GM21737 (cell line): ENCODE data around the gene MFN2.
A peak's percentile ranks its signal among the peaks of the same experiment; 100 is the strongest.

Experiments used
- ATAC-seq: cut with Tn5 transposase; IDR thresholded peaks from one replicate; pipeline ENCODE4 v1.9.1; 2021; ENCODE audit warnings: mild to moderate bottlenecking, moderate library complexity; ENCODE audit not compliant: unreplicated experiment

Gene MFN2

DNA sequence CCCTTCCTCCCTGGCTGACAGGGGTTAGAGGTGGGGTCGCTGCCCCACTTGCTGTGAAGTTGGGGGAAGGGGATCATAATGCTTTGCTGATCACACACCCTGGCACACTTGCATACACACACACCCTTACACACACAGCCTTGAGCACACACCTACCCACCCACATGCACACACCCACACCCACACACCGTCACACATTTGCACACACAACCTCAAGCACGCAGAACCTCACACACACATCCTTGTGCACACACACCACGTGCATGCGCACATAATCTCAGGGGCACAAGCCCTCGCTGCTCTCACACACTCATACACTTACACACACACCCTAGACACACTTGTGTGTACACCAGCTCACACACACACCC is 66.5 kb downstream of the MFN2 start:
- no peak for ATAC-seq

DNA sequence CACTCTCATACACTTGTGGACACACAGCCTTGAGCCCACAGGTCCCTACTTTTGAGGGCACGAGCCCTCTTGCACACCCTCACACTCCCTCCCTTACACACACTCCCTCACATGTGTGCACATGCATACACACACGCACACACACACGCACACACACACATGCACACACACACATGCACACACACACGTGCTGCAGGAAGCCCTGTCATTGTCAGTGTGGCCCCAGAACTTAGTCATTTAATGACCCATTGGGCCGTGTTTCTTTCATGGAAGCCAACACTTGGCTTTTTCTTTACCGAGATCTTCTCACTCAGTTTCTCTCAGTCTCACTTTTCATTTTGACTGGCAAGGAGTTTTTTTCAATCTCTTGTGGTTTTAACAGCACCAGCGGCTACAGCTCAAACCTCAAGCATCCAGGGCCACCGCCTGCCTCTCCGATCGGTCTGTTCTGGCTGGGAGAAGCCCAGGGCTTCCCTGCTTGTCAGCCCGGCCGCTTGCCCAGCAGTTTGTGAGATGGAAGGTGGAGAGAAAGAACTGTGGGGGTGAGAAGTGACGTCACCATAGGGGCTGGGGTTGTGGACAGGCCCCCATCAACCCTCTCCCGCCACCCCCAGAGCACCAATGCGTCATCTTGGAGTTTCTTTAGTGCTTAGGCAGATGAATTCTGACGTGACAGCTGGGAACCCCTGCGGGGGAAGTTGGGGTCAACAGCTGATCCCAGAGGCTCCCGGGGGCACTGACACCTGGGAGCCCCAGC is 67.1 kb downstream of the MFN2 start:
- peak; percentile 33 for ATAC-seq

DNA sequence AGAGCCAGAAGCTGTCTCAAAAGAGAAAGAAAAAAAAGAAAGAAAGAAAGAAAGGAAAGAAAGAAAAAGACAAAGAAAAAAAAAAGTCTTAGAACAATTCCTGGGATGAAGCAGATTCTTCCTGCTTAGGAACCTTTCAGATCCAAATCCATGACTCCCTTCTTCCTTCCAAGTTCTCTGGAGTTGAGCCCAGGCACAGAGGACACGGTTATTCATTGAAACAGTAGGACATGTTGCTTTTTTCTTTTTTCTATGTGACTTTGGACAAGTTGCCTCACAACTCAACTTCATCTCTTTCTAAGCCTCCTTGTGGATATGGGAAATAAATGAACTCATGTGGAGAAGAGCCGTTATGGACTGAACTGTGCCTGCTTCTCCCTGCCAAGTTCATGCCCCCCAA is 68.1 kb downstream of the MFN2 start:
- ATAC-seq = no peak

DNA sequence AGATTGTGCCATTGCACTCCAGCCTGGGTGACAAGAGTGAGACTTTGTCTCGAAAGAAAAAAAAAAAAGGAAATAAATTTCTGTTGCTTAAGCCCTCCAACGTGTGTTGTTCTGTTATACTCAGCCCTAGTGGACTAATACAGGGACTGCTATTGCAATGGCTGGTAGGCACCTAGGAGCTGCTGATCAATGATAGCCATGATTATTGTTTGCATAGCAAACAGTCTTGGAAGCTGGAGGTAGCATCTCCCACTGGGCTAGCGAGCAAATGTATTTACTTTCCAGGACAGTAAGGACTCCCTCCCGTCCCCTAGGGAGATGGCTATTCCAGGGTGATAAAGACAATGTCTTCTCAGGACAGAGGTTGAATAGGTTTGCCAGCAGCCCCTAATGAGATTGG is 69.4 kb downstream of the MFN2 start:
- no peak for ATAC-seq

GRCh38 chr1:12051361-12051760 is 71.1 kb downstream of the MFN2 start:
- ATAC-seq = no peak

DNA sequence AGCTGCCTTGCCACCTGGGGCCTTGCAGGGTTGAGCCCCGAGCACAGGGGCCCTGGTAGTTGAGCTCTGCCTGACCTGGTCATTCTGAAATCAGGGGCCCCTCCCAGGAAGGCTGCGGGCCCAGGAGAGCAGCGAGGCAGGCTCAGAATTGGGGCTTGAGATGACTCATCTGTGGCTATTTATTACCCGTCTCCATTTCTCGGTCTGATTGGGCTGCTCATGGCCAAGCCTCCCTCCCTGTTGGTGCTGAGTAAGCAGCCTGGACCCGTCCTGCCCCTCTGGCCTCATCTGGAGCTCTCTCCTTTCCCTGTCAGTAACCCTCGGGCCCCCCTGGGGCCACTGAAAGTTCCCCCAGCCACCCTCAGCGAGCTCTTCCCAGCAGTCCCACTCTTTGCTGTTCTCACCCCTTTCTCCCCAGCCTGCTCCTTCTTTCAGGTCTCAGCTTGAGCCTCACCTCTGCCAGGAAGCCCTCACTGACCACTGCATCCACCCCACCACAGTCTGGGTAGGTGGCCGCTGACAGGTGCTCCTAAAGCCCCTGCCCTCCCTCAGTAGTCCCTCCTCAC is 71.8 kb downstream of the MFN2 start:
- ATAC-seq = peak; percentile 62

DNA sequence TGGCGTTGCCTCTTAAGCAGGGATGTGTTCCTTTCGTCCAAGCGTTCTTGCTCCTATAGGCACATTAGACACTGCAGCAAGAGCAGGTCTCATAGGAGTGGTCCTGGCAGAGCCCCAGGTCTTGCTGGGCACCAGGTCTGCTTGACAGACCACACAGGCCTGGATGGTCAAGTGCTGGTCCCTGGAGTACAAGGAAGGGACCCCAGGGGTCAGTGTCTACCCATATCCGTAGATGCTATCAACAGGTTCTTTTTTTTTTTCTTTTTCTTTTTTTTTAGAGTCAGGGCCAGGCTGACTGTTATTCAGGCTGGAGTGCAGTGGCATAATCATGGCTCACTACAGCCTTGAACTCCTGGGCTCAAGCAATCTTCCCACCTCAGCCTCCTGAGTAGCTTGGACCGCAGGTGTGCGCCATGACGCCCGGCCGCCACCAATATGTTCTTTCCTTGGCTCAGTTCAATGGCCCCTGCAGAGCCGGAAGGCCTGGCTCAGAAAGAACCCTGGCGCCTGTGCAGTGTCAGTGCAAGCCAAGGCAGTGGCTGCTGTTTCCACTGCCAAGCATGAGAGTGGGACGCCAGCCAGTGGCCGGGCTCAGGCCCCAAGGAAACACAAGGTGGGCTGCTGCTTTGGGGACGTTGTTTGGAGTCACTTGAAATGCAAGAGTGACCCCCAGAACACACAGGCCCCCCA is 72.9 kb downstream of the MFN2 start:
- no peak for ATAC-seq

GRCh38 chr1:12053752-12054548 is 73.7 kb downstream of the MFN2 start:
- ATAC-seq = no peak

DNA sequence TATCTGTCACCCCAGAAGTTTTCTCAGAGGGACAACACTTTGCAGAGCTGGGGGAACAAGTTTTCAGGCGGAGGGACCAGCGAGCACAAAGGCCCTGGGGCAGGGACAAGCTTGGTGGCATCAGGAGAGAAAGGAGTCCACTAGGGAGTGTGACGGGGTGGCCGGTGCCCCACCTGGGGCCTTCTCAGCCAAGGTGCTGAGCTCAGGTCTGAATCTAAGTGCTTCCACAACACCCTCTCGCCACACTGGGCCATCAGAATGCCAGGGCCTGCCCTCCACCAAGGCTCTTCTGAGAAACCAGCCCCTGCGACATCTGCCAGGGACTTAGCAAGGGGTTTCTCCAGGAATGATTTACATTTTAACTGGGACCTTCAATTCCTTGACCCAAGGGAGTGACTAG is 75.0 kb downstream of the MFN2 start:
- no peak for ATAC-seq

GRCh38 chr1:12056331-12056841 is 76.1 kb downstream of the MFN2 start:
- ATAC-seq = no peak

DNA sequence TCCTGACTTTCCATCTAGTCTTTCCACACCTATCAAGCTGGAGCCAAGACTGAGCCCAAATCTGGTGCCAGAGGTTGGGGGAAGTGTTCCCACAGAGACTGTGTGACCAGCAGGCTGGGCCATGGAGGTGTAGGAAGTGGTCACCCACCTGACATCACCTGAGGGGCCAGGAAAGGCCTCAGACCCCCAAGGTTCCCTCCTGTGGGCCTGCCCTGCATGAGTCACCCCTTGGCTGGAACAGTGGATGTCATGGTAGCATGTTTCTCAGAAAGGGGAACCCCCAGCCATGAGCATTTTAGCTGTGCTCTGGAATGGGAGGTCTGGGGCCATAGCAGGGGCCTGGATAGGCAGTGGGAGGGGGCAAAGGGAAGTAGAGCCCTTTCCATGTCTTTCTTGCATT is 77.1 kb downstream of the MFN2 start:
- no peak for ATAC-seq

DNA sequence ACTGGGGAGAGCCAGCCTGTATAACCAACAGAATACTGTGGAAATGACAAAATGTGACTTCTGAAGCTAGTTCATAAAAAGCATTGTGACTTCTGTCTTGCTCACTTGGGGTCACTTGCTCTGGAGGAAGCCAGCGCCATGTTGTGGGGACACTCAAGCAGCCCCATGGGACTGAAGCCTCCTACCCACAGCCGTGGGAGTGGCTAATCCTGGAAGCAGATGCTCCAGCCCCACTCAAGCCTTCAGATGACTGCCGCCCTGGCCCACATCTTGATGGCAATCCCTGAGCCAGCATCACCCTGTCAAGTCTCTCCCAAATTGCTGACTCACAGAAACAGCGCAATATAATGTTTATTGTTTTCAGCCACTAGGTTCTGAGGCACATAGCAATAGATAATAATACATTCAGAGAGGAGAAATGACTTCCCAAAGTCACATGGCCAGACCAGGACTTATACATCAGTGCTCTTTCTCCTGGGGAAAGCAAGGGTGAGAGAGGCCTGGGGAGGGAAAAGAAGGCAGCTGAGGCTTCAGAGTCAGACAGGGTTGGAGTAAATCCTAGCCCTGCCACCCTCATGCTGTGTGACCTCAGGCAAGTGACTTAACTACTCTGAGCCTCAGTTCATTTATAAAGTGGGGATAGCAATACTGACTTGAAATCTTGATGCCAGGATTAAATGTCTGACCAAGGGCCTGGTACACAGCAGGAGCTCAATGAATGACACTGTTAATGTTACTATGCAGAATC is 77.9 kb downstream of the MFN2 start:
- ATAC-seq = no peak

DNA sequence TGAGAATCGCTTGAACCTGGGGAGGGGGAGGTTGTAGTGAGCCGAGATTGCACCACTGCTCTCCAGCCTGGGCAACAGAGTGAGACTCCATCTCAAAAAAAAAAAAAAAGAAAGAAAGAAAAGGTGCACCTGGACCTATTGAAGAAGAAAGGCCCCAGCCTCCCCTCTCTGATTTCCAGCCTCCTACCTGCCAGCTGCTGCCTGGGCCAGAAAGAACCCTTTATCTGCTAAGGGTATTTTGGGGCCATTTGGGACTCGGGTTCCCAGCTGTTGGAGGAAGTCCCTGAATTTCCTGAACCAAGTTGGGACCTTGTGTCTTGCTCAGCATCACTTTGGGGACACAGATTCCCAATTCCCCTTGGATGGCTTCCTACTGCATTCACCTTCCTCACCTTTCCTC is 79.0 kb downstream of the MFN2 start:
- ATAC-seq = no peak

DNA sequence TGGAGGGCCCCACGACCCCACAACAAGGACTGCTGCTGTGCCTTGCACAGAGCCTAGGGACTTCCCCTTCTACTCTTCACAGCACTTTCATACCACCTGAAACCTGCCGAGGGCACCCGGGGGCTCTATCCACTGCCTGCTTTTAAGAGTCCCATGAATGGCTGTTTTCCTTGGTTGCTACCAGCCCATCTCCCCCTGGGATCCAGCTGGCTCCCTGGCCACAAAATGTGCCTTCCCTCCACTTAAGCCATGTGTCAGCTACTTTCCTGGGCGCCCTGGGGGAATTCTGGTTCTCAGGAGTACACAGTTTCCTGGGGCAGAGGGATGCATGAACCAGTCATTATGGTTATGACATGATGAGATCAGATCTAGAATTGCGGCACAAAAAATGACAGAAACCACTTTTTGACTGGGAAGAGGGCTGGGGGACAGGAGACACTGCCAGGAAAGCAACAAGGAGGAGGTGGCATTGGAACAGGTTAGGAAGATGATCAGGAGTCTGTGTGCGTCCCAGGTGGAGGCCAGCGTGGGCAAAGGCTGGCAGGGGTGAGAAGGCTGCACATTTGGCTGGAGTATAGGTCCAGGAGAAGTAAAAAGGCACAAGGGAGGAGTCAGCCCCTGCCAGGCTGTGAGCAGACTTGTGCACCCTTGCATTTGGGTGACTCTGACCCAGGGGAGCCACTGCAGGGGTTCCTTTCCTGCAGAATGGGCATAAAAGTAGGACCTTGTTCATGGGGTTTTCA is 79.6 kb downstream of the MFN2 start:
- no peak for ATAC-seq

DNA sequence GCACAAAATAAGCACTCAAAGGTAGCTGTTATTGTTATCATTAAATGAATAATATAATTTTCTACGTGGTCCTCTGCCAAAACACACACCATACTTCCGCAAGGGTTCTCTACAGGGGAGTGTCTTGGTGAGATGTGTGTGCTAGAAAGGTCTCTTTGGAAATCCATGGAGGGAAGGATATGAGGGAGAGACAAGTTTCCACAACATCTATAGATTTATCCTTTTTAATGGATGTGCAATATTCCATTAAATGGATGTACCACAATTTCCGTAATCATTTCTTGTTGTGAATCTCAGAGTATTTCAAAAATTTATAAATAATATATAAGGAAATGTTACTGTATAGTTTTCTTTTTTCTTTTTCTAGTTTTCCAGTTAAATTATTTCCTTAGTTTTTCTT is 80.3 kb downstream of the MFN2 start:
- no peak for ATAC-seq
